HG02759 (cell line): ENCODE data around the gene ALKBH1.
"Not testable (repeated sequence)": the region's sequence is repeated elsewhere in the genome, so short reads cannot be mapped to it uniquely, and the experiment has no call there.

ENCODE experiments used
- ATAC-seq: cut with Tn5 transposase; IDR thresholded peaks from one replicate; pipeline ENCODE4 v1.9.1; 2021; ENCODE audit warnings: mild to moderate bottlenecking, moderate library complexity; ENCODE audit not compliant: unreplicated experiment

The ALKBH1 gene

GRCh38 chr14:77707724-77708408, at the start of gene ALKBH1, which contains the start of gene SLIRP:
Gene ALKBH1 (minus strand): TSS chr14:77708023. CDS start chr14:77708004, 19 bp downstream.
Gene SLIRP (plus strand): TSS chr14:77708103. CDS start chr14:77708112, 9 bp downstream.
- peak; percentile 98 for ATAC-seq

- no peak for ATAC-seq
These were observed 45.1 kb upstream of the ALKBH1 start for GRCh38 chr14:77752799-77753516.

- ATAC-seq, result no peak
These were observed 44.4 kb upstream of the ALKBH1 start for GRCh38 chr14:77752266-77752665.

- not testable (repeated sequence) for ATAC-seq
These were observed 39.6 kb upstream of the ALKBH1 start for GRCh38 chr14:77747425-77747824.

GRCh38 chr14:77746064-77746702, 38.4 kb upstream of the ALKBH1 start:
- no peak for ATAC-seq

- ATAC-seq, result no peak
These were observed 33.6 kb upstream of the ALKBH1 start for GRCh38 chr14:77741438-77741837.

GRCh38 chr14:77738559-77739250, 30.9 kb upstream of the ALKBH1 start:
- ATAC-seq, result no peak

- ATAC-seq, result no peak
These were observed 23.2 kb upstream of the ALKBH1 start for GRCh38 chr14:77730976-77731497.

- ATAC-seq, result no peak
These were observed 14.5 kb upstream of the ALKBH1 start for GRCh38 chr14:77722301-77722700.

- ATAC-seq, result no peak
These were observed 13.6 kb upstream of the ALKBH1 start for GRCh38 chr14:77721437-77721836.

- ATAC-seq, result no peak
These were observed 9.9 kb upstream of the ALKBH1 start for GRCh38 chr14:77717608-77718305.

GRCh38 chr14:77714926-77715325, 7.1 kb upstream of the ALKBH1 start:
- no peak for ATAC-seq

GRCh38 chr14:77710364-77710763, 2.5 kb upstream of the ALKBH1 start:
- no peak for ATAC-seq

- ATAC-seq, result no peak
These were observed 1.6 kb upstream of the ALKBH1 start for GRCh38 chr14:77709412-77709811.

- no peak for ATAC-seq
These were observed 926 bp upstream of the ALKBH1 start for GRCh38 chr14:77708749-77709148.

- peak; percentile 33 for ATAC-seq
These were observed 484 bp downstream of the ALKBH1 start for GRCh38 chr14:77707355-77707723.

- no peak for ATAC-seq
These were observed 16.6 kb downstream of the ALKBH1 start for GRCh38 chr14:77691259-77691658.

- ATAC-seq, result no peak
These were observed 25.7 kb downstream of the ALKBH1 start for GRCh38 chr14:77682158-77682553.

- no peak for ATAC-seq
These were observed 26.3 kb downstream of the ALKBH1 start for GRCh38 chr14:77681196-77682157.
